ENCODE data around the gene TGIF1. TPM values are rescaled to one million over a fixed set of nuclear protein-coding genes. Genes with fewer than 3 reads are reported as not detected.

The TGIF1 gene
- total RNA-seq (2022; extraction: Qiagen RNA extraction; ENCODE audit: low read depth) = 102 to 144 TPM (median 132 TPM) in 5 replicates

DNA sequence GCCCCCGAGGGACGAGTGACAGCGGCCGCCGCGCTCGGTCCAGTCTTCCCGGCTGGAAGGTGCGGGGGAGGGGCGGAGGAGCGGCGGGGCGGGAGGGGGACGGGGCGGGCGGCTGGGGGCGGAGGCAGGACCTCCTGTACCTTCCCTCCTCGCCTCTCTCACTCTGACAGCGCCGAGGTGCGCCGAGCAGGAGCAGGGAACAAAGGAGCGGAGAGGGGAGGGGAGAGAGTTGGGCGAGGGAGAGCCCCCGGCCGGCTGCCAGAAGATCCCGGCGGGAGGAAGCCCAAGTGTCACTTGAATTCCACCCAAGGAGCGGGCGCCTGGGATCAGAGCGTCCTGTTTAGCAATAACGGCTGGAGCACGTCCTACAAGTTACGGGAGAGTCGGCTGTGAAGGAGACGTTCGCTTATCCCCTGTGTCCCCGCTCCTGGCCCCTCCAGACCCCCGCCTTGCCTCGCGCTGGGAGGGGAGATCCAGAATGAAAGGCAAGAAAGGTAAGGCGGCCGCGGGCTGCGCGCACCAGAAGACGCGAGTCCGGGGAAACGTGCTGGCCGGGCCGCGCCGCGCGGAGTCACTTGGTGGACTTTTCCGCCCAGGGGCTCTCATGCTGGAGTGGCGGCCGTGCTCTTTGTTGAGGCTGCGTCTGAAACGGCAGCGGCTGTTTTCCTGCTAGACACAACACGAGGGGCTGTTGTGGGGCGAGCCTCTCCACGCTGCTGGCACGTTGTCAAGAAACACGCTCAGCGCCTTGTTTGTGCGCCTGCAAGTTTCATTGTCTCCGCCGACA lies at the start of gene TGIF1:
TSS of gene TGIF1 (plus strand) at position 161 of the 787 bp plus-strand sequence. CDS start at position 479, 318 bp downstream.

Other genes with a start within 250 kb of the TGIF1 start
- 0.07 to 0.28 TPM (median 0.12 TPM) in 5 replicates for gene MYOM1, start 230.2 kb upstream of the TGIF1 start, total RNA-seq (2022; extraction: Qiagen RNA extraction; ENCODE audit: low read depth)
- gene MYL12A, start 202.4 kb upstream of the TGIF1 start, total RNA-seq (2022; extraction: Qiagen RNA extraction; ENCODE audit: low read depth) = 261 to 397 TPM (median 307 TPM) in 5 replicates
- gene MYL12B, start 188.0 kb upstream of the TGIF1 start, total RNA-seq (2022; extraction: Qiagen RNA extraction; ENCODE audit: low read depth) = 375 to 441 TPM (median 388 TPM) in 5 replicates